HS-27A (cell line): ENCODE measurements around the gene ACOT7.
"Not testable (repeated sequence)": the region's sequence is repeated elsewhere in the genome, so short reads cannot be mapped to it uniquely, and the experiment has no call there.

Source experiments
- DNase-seq: peaks from one replicate; pipeline ENCODE4 v3.0.0-alpha.2; 2012; ENCODE audit warnings: low read depth, missing footprints

Gene ACOT7, protein sequence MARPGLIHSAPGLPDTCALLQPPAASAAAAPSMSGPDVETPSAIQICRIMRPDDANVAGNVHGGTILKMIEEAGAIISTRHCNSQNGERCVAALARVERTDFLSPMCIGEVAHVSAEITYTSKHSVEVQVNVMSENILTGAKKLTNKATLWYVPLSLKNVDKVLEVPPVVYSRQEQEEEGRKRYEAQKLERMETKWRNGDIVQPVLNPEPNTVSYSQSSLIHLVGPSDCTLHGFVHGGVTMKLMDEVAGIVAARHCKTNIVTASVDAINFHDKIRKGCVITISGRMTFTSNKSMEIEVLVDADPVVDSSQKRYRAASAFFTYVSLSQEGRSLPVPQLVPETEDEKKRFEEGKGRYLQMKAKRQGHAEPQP

DNA sequence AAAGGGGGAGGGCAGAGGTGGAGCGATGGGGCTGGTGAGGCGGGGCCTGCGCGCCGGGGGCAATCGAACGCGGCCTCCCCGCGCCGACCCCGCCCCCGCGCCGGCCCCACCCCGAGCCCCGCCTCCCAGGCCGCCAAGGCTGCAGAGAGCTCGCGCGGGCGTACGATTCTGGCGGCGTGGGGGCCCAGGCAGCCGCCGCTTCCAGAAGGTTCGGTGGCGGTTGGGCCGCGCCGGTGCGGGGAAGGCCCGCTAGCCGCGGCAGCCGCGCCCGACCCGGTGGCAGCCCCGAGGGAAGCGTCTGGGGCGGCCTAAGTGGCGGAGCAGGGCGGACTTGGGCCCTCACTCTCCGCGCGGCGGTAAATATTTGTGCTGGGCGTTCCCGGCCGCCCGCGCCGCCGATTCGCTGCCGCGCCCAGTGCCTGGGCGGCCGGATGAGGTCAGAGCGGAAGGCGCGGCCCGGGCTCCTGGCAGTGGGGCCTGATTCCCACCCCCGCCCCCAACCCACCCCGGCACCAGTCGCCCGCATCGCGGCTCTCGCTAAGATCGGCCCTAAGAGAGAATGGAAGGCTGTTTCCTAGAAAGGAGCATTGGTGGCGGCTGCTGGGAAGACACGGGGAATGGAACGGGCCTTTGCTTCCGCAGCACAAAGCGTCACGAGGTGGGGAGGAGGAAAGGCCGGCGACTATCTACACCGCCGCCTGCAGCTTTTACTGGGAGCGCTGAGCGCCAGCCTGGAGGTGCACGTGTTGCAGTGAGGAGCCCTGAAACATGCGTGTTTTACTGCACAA lies at the start of gene ACOT7:
TSS of gene ACOT7 (minus strand) at position 368 of the 788 bp plus-strand sequence. CDS start 368 bp downstream, outside the sequence.
- peak; percentile 64 for DNase-seq

DNA sequence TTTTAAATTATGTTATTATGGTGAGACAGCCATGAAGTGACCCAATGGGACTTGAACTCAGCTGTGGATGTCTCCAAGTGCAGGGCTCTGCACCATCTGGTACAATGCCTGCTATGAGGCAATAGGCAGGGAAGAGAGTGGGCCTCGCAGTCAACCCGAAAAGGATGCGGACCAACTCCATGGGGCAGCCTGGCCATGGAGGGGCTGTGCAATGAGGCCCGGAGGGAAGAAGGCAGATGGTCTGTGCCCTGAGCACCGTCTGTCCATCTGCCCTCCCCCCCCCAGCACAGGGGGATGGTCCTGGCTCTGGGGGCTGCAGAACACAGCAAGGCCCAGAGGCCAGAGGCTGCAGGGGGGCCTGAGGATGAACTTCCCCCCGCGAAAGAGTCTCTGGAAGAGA lies 48.0 kb upstream of the ACOT7 start:
- DNase-seq: no peak

DNA sequence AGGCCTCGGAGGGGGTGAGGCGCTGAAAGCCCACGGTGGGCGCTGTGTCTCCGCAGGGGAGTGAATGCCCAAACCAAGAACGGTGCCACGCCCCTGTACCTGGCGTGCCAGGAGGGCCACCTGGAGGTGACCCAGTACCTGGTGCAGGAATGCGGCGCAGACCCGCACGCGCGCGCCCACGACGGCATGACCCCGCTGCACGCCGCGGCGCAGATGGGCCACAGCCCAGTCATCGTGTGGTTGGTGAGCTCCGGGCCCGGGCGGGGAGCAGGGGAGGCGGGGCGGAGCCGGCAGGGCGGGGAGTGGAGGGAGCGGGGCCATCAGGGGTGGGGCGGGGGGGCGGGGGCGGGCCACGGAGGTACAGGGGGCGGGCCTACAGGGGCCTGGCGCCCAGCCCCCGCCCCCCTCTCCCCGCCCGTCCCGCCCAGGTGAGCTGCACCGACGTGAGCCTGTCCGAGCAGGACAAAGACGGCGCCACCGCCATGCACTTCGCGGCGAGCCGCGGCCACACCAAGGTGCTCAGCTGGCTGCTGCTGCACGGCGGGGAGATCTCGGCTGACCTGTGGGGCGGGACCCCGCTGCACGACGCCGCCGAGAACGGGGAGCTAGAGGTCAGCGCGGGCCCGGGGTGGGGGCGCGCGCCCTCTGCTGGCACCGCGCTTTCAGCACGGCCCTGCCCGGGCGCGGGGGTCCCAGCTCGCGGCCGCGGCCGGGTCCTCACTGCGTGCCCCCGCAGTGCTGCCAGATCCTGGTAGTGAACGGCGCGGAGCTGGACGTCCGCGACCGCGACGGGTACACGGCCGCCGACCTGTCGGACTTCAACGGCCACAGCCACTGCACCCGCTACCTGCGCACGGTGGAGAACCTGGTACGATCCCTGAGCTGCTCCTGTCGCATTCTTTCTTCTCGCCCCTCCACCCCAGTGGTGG lies 46.9 kb upstream of the ACOT7 start:
- DNase-seq: no peak

DNA sequence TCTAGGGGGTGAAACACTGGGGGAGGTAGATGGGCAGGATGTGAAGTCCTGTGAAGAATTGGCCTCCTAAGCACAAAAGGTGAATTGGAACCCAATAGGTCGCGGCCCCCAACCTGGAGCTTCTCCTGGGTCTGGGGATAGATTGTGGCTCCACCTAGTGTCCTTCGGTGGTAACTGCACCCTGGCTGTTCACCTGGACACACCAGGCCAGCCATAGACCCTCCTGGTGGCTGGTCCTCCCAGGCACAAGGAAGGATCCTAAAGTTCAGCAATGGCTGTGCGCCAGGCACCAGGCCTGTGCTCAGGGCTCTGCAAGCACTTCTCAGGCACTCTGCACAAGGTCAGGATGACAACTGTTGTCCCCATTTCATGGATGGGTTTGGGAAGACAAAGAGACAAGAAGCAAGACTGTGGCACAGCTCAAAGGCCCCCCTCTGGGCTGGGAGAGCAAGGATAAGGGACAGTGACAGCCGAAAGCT lies 44.5 kb upstream of the ACOT7 start:
- no peak for DNase-seq

DNA sequence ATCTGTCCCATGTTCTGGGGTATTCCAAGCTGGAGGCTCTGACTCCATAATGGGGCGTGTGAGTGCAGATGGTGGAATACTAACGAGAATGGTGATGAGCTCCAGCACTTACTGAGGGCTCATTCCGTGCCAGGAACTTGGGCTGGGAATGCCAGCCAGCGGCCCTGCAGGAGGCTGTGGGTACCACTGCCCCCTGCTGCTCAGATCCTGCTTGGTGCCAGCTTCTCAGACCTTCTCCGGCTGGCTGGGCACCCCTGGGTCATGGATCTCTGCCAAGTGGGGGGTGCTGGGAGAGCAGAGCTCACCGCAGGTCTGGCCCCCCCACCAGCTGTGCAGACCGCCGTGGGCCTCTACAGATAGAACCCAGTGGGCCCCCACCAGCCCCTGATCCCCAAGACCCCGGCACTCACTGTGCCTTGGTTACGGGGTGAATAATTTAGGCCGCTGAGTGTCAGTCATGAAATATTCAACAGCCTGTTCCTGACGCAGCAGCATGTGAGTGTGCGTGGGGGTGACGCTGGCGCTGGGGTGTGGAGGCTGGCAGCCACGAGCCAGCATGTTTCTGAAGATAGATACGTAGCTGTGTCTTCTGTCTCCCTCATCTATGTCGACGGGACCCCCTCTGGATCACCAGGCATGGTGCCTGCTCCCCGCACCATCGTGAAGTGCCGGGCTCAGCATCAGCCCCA lies 43.6 kb upstream of the ACOT7 start:
- not testable (repeated sequence) for DNase-seq

DNA sequence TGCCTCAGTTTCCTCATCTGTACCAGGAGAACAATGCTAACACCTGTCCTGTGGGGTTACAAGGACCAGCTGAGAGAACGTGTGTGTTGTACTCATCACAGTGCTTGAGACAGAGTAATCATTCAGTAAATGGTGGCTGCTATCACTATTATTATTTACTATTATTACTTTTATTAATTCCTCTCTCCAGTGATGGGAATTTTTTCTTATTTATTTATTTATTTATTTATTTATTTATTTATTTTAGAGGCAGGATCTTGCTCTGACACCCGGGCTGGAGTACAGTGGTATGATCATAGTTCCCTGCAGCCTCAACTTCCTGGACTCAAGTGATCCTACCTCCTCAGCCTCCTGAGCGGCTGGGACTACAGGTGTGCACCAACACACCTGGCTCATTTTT lies 42.7 kb upstream of the ACOT7 start:
- not testable (repeated sequence) for DNase-seq

DNA sequence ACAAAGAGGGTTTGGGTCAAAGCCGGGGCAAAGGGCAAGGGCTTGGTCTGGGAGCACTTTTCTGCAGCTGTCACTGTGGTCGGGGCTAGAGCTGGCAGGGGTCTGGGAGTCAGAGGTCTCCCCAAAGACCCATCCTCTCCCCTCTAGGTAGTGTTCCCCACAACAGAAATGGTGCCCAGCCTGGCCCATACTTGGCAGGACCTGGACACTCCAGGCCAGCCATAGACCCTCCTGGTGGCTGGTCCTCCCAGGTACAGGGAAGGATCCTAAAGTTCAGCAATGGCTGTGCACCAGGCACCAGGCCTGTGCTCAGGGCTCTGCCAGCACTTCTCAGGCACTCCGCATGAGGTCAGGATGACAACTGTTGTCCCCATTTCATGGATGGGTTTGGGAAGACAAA lies 42.0 kb upstream of the ACOT7 start:
- DNase-seq: no peak

DNA sequence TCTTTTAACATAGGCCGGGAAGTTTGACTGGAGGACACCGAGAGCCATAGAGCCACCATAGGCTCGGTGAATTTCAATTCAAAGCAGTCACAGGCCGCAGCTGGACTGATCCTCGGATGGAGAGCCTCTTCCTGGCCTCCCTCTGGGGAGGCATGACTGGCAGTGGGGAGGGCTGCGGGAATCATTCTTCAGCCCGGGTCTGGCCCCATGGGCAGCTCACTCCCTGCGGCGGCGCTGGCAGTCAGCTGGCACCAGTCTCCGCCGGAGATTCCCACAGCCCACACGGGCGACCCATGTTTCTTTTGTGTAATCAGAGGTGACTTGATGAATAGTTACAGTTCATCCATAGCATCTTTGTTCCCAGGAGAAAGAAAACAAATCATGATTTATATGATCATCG lies 41.6 kb upstream of the ACOT7 start:
- no peak for DNase-seq

DNA sequence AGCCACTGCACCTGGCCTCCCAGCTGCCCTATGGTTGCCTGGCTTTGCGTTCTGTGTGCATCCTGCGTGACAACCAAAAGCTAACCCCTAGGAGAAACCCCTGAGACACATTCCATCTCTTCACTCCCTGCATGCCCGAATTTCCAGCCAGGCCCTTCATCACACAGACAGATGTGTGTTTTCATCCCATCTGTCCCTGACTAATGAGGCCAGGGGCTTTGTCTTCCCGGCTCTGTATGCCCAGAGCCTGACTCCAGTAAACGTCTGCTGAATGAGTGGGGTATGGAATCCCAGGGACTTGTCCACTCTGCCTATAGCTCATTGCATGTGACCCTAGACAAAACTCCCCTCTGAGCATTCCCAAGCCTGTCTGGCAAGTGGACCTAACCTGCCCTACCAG lies 40.6 kb upstream of the ACOT7 start:
- no peak for DNase-seq

DNA sequence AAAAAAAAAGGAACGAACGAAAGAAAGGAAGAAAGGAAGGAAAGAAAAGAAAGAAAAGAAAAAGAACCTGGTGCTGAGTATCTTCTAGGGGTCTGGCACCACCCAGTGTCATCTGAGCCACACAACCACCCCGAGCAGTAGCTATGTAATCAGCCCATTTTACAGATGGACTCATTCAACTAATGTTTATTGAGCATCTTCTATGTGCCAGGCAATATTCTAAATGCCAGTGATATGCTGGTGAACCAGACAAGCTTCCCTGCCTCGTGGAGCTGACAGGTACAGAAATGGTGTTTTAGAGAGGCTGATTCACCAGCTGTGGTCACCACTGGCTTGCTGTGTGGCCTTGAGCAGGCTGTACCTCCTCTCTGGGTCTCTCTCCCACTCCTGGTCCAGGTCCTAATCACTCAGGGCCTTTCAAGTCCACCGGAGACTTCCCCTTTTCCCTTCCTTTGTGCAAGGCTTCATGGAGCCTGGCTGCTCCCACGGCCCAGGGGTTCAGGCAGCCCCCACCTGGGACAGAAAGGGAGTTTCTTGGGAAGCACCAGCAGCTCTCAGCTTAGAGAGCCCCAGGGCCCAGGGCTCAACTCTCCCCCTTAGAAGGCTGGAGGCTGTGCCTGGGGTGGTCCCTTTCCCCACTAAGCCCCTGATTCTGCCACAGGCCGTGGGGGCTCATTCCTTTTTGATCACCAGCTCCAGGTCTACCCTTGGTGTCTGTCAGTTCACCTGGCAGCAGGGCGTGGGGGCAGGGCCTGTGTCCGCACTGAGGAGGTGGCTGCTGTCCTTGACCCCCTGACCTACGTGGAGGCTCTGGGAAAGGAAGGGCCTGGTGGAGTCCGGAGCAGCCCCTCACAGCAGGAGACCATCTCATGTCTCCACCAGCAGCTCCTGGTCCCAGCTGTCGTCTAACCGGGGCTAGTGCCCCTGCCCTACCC lies 38.3 kb upstream of the ACOT7 start:
- DNase-seq: not testable (repeated sequence)

DNA sequence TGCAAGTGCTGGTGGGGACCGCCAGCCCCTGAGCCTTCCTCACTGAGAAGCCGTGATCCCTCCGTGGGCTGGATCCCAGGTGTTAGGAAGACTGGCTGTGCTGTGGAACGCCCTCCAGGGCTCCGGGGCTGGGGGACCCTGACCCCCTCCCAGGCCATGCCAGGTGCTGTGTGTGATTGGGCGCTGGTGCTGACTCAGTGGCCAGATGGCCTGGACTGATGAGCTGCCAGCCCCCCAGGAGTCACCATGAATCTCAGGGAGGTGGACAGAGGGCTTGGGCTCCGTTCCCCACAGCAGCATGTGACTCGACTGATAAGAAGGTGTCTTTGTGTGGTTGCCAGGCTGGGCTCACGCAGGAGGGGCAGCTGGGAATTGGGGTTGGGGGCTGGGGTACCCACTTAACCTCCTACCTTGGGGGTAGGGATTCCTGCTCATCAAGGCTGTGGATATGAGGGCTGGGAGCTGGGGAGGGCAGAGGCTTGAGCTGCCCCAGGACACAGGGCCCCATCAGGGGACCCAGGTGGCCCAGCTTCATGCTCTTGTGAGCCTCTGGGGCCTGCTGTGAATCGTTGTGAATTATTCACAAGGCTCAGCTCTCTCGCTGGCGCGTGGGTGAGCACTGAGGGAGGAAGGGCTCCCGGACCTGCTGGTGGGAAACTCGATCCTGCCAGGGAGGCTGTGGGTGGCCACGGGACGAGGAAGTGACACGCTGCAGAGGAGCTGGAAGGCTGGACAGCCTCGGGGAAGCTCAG lies 36.3 kb upstream of the ACOT7 start:
- not testable (repeated sequence) for DNase-seq

DNA sequence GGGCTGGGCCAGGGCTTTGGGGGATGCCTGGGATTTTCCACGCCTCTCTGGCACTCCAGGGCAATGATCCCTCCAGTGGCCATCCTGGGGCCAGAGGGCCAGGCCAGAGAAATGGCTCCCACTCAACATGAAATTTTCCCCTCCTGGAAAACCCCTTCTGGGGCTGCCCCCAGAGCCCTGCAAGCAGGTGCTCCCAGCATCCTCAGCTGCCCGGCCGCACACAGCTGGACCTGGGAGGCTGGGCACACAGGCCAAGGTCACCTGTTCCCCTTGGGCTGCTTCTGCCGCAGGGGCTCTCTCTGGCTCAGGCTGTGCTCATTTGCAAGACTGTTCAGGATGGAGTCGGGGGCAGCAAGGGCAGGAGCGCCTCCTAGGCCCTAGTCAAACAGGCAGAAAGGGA lies 34.9 kb upstream of the ACOT7 start:
- DNase-seq: not testable (repeated sequence)

DNA sequence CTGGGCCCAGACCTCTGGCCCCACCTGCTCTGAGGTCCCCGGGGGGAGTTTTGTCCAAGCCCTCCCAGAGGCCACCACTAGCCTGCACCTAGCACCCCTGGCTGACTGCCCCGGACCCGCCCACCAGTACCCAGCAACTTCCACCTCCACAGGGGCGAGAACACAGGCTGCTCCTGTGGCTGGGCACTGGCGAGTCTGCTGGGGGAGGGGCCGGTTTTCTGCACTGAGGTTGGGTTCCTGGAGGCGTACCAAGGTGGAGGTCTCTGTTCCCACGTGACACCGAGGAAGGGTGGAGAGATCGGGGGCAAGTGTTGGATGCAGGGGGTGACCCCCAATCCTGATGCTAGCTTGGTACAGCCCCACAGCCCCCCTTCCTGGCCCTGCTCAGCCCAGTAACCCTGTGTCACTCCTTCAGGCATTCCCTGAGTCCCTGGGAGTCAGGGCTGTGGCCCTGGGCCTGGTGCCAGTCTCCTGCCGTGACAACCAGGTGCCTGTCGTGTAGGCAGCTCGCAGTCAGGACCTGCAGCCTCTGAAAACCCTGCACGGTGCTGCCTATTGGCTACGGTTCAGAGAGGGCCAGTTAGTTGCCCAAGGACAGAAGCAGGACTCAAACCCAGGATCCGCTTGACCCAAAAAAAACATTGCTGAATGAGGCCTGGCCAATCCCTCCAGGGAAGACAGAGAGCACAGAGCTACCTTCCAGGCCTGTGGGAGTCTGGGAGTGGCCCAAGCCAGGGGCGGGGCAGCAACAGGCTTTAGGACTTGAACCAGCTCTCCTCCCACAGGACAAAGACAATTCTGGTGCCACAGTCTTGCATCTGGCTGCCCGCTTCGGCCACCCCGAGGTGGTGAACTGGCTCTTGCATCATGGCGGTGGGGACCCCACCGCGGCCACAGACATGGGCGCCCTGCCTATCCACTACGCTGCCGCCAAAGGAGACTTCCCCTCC lies 34.1 kb upstream of the ACOT7 start:
- no peak for DNase-seq

DNA sequence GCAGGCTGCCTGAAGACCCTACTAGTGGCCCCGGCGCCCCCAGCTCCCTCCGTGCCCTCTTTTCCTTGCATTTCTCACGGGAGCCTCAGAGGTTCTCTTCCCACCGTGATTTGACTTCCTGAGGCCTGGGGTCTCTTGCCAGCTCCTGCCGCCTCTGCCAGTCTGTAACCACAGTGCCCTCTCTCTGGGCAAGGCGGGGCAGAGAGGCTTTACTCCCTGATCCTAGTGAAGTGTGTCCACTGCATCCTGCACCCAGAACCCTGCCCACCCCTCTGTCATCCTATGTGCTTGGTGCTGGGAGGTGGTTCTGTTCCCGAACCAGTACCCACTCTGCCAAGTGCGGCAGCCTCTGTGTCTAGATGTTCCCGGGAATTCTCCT lies 33.4 kb upstream of the ACOT7 start:
- no peak for DNase-seq

DNA sequence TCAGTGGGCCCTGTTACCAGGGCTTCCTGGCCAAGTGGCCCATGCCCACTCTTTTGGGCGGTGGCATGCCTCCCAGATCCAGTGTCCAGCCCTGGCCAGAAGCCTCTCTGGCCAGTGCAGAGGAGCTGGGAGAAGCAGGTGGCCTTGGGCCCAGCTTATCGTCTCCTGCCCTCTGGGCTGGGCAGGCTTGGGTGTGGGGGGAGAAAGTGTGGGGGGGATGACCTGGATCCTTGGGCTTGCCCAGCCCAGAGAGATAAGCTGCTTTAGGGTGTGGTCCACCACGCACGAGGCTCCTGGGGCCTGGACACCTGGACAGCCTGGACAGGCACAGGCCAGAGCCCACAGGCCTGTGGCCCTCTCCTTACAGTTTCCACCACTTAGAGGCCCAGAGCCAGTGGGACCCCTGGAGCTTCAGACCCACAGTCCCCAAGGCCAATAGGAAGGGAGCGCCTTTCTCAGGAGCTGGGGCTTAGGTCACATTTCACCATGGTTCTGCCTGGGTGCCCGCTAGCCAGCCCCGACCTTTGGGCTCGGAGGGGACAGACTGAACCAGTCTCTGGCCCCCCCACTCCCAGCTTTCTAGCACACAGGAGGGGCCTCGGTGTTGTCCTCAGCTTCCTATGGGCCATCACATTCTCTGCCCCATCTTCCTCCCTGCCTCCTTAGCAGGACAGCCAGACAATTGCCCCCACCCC lies 32.9 kb upstream of the ACOT7 start:
- no peak for DNase-seq

DNA sequence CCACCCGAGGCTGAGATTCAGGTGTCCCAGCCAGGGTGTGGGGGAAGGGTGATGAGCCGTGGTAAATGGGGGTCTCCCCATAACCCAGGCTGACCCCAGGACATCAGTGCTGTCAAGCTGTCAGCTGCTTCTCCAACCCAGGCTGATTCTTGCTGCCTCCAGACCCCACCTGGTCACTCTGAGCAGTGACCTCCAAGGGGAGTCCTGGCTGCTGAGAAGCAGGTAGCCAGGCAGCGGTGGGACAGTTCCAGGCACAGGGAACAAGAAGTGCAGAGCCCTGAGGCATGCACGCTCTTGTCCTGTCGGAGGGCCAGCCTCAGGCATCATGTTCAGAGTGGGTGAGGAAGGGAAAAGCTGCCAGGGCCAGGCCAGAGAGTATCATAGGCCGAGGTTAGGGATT lies 32.1 kb upstream of the ACOT7 start:
- no peak for DNase-seq

DNA sequence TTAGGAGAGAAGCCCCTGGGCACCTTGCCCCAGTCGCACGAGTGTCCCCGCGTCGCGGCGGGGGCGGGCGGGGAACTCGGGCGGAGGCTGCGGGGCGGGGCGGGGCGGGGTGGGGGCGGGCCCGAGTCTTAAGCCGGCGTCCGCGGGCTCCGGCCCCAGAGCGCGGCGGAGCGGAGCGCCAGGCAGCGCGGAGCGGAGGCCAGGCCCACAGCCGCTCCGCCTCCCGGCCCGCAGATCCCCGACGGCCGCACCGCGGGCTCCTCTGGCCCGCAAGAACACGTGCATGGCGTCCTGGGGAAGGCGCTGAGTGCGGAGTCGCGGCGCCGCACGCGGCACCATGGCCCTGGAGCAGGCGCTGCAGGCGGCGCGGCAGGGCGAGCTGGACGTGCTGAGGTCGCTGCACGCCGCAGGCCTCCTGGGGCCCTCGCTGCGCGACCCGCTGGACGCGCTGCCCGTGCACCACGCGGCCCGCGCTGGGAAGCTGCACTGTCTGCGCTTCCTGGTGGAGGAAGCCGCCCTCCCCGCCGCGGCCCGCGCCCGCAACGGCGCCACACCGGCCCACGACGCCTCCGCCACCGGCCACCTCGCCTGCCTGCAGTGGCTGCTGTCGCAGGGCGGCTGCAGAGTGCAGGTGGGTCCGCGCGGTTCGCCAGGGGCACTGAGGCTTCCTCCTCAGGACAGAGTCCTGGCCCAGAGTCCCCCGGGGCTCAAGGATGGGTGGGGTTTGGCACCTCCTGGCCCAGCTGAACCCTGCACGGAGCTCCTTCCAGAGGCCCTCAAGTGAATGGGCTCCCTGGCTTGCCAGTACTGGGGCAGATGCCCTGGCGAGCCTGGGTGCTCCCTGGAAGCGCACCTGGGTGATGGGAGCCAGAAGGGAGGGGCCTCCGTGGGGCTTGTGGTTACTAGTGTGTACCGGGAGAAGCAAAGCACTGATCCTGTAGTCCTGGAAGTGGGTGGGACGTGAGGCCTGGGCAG lies 31.3 kb upstream of the ACOT7 start, which contains the start of gene ESPN:
TSS of gene ESPN (plus strand) at position 158 of the 975 bp plus-strand sequence. CDS start at position 338, 180 bp downstream.
- no peak for DNase-seq
